Spleen (tissue), 11 donors: ENCODE data around the gene SASH1. TPM values are rescaled to one million over a fixed set of nuclear protein-coding genes. Genes with fewer than 3 reads are reported as not detected.
A peak's percentile ranks its signal among the peaks of the same experiment; 100 is the strongest.

Source experiments
- DNase-seq: peaks from one replicate; pipeline ENCODE4 v3.0.0-alpha.2; 2020
- H3K27ac ChIP-seq, 8 donors: fragments of 200-600 bp; sonication (generic) in 7 of 8; 1 replicate in 4 of 8; 2 replicates in 4 of 8; pipeline versions ENCODE4 v1.5.0 to v1.8.0; 2016 to 2021; ENCODE audit warnings: inconsistent platforms in 4 of 8, mild to moderate bottlenecking in 4 of 8, moderate library complexity in 1 of 8
- H3K27me3 ChIP-seq, 7 donors: fragments of 200-600 bp; sonication (generic) in 6 of 7; replicated peaks in 1 of 7; 1 replicate in 4 of 7; 2 replicates in 3 of 7; pipeline versions ENCODE4 v1.5.0 to v1.8.0; 2016 to 2021; ENCODE audit warnings: inconsistent platforms in 3 of 7, mild to moderate bottlenecking in 1 of 7
- H3K36me3 ChIP-seq, 6 donors: fragments of 200-600 bp; sonication (generic) in 5 of 6; 1 replicate in 4 of 6; 2 replicates in 2 of 6; pipeline versions ENCODE4 v1.5.0 to v1.8.0; 2016 to 2021; ENCODE audit warnings: inconsistent platforms in 2 of 6
- H3K4me1 ChIP-seq, 6 donors: fragments of 200-600 bp; sonication (generic) in 5 of 6; 1 replicate in 3 of 6; 2 replicates in 3 of 6; pipeline versions ENCODE4 v1.5.0 to v1.8.0; 2016 to 2021; ENCODE audit warnings: inconsistent platforms in 3 of 6
- H3K4me3 ChIP-seq, 8 donors: fragments of 200-600 bp; sonication (generic) in 7 of 8; 1 replicate in 4 of 8; 2 replicates in 4 of 8; pipeline versions ENCODE4 v1.5.0 to v1.8.0; 2016 to 2021; ENCODE audit warnings: inconsistent platforms in 4 of 8, mild to moderate bottlenecking in 4 of 8, moderate library complexity in 2 of 8
- H3K9me3 ChIP-seq, 8 donors: fragments of 200-600 bp; sonication (generic) in 7 of 8; 1 replicate in 4 of 8; 2 replicates in 4 of 8; pipeline versions ENCODE4 v1.5.0 to v1.8.0; 2016 to 2021; ENCODE audit warnings: inconsistent platforms in 4 of 8
- POLR2A ChIP-seq, 3 donors: fragments of 450-650 bp; IDR thresholded peaks; one replicate each; pipeline ENCODE4 v1.5.1; 2017; ENCODE audit warnings: antibody characterized with exemption in 3 of 3, mild to moderate bottlenecking in 1 of 3
- POLR2AphosphoS5 ChIP-seq, 3 donors: sonication (generic); formaldehyde crosslinking; IDR thresholded peaks; one replicate each; pipeline ENCODE4 v1.5.1; 2017; ENCODE audit warnings: antibody characterized with exemption in 3 of 3
- WGBS, 5 donors: extraction: QIAGEN DNeasy Blood & Tissue Kit in 3 of 5; methylation state at CpG; one replicate each; pipeline versions ENCODE4 v1.1.5 to v1.1.7; 2013 to 2018; 5-methylcytosine and 5-hydroxymethylcytosine counted together
- intact Hi-C: fragments of 100-400 bp; cut with DNase I; formaldehyde crosslinking; loops from one replicate; pipeline ENCODE4 v1.15.0; 2023; ENCODE audit warnings: low total_unique reads
- polyA plus RNA-seq, 3 donors: library from polyadenylated mRNA; stranded (reverse); fragments of 200-250 nt; gene quantifications; one replicate each; pipeline ENCODE4 v1.2.1, GENCODE V29; 2013
- small RNA-seq, 4 donors: library from RNA; depleted of rRNA; stranded (forward); fragments of <200 nt; gene quantifications; one replicate each; pipeline ENCODE3, GENCODE V24; 2016
- total RNA-seq, 7 donors: library from RNA; depleted of rRNA in 3 of 7; stranded (reverse); fragments of >200 nt in 3 of 7; fragmentation: NEBNext Ultra II Directional in 4 of 7; extraction: Animal tissue kit (Norgen Biotek cat#: 25700) in 4 of 7; gene quantifications; one replicate each; pipeline versions ENCODE4 v1.1.0 to v1.2.1, GENCODE V29; 2016 to 2021
- TF ChIP-seq, protein P1 (sequence below), 11 experiments: fragments of 200-600 bp in 7 of 11; fragments of 450-650 bp in 4 of 11; sonication (generic) in 4 of 11; IDR thresholded peaks in 8 of 11; conservative IDR thresholded peaks in 3 of 11; 1 replicate in 7 of 11; 2 replicates in 4 of 11; pipeline versions ENCODE4 v1.4.0 to v1.8.0; 2016 to 2021; ENCODE audit warnings: antibody characterized with exemption in 11 of 11, inconsistent platforms in 4 of 11, mild to moderate bottlenecking in 1 of 11
- donor health status: healthy with polysubstance abuse.
- donor health status: DM: no; HTN: no; CAD: no; lungs with moderate emphysema.
- donor health status: DM: no; HTN: no; CAD: no.
- donor health status: Bipolar disorder and iron deficiency.
- donor health status: healthy.
- donor health status: DM: no; HTN: no; CAD: no.
- donor health status: DM: yes; HTN: yes; CAD: no.

Gene SASH1
- total and polyA plus RNA-seq, 10 donors, result 3.9 to 103 (median 57.9) TPM

GRCh38 chr6:148598724-148599123, 256.1 kb downstream of the SASH1 start:
- no peaks in the 10 kb centered on the region for H3K36me3 ChIP-seq
- H3K4me1 ChIP-seq, result peaks cover 0 to 4% (median under 1%) of the 10 kb centered on the region in 6 donors
- WGBS, 5 donors, result 57 to 71% (median 64%) methylated on average over 3 of the region's 3 CpGs
- peak overlapping the region in 6 of 8 donors; percentile 6 to 67 (median 40) for H3K27ac ChIP-seq
- H3K9me3 ChIP-seq, result peaks cover 0 to 15% (median 3%) of the 10 kb centered on the region in 8 donors
- intact Hi-C loops, result no loop called here
- H3K27me3 ChIP-seq, result no peaks in the 10 kb centered on the region
- no peak for DNase-seq
- no peak overlapping the region for H3K4me3 ChIP-seq
- TF ChIP-seq POLR2AphosphoS5 (IDR thresholded peaks at IDR 0.05) (no peak), POLR2A (IDR thresholded peaks at IDR 0.05) (no peak)
- TF ChIP-seq, protein P1, sequence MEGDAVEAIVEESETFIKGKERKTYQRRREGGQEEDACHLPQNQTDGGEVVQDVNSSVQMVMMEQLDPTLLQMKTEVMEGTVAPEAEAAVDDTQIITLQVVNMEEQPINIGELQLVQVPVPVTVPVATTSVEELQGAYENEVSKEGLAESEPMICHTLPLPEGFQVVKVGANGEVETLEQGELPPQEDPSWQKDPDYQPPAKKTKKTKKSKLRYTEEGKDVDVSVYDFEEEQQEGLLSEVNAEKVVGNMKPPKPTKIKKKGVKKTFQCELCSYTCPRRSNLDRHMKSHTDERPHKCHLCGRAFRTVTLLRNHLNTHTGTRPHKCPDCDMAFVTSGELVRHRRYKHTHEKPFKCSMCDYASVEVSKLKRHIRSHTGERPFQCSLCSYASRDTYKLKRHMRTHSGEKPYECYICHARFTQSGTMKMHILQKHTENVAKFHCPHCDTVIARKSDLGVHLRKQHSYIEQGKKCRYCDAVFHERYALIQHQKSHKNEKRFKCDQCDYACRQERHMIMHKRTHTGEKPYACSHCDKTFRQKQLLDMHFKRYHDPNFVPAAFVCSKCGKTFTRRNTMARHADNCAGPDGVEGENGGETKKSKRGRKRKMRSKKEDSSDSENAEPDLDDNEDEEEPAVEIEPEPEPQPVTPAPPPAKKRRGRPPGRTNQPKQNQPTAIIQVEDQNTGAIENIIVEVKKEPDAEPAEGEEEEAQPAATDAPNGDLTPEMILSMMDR (IDR thresholded peaks at IDR 0.05 in 8 of 11, conservative IDR thresholded peaks at IDR 0.05 in 3 of 11), result no peak

DNA sequence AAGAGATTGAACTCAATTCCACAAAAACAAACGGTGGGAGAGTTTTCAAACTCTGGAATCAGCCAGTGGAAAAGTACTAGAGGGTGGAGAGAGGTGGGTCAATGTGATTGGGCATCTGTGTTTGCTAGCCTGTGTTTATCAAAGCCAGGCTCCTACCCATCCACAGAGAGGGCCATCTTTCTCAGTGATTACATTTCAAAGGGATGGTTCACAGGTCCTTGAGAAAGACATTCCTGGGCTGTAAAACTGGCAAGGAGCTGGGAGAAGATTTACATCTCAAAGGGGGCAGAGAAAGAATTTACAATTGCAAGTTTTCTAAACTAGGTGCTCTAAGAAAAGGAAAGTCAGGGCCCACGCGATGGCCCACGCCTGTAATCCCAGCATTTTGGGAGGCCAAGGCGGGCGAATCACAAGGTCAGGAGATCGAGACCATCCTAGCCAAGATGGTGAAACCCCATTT, 257.4 kb downstream of the SASH1 start:
- 79 to 90% (median 84%) methylated on average over 7 of the region's 7 CpGs for WGBS, 5 donors
- no peak for DNase-seq
- intact Hi-C loops, result no loop called here
- TF ChIP-seq POLR2A (IDR thresholded peaks at IDR 0.05) (no peak), POLR2AphosphoS5 (IDR thresholded peaks at IDR 0.05) (no peak)
- TF ChIP-seq, protein P1 (IDR thresholded peaks at IDR 0.05 in 8 of 11, conservative IDR thresholded peaks at IDR 0.05 in 3 of 11), result no peak
- no peak overlapping the region for H3K27ac ChIP-seq
- no peak overlapping the region for H3K4me3 ChIP-seq
- H3K4me1 ChIP-seq, result peaks cover 0 to 4% (median 0%) of the 10 kb centered on the region in 6 donors
- H3K9me3 ChIP-seq, result peaks cover 0 to 15% (median 3%) of the 10 kb centered on the region in 8 donors
- no peaks in the 10 kb centered on the region for H3K36me3 ChIP-seq
- H3K27me3 ChIP-seq, result no peaks in the 10 kb centered on the region

Small RNA genes within 50 kb of the gene (small RNA-seq; reads per million reads assigned to genes)
- gene SNRPEP6, result 0 reads per million in 4 donors
